Measurements from ENCODE around the gene COX5A.

The COX5A gene

GRCh38 chr15:74904190-74904805 lies 33.6 kb downstream of the COX5A start:
- Histone ChIP-seq H3K27me3 (replicated peaks; ENCODE audit: control insufficient read depth, insufficient read depth, low read length) (no peaks in the 10 kb centered on the region), H3K36me3 (ENCODE audit: control insufficient read depth, insufficient read depth, low read length) (peaks cover 21% of the 10 kb centered on the region), H3K4me3 (replicated peaks; ENCODE audit: low read depth, low read length) (no peak overlapping the region)
- DNase-seq (ENCODE audit: extremely low read depth, insufficient read length), result no peak
- TF ChIP-seq CTCF (IDR thresholded peaks at IDR 0.05; ENCODE audit: insufficient read depth, low read length, poor library complexity, severe bottlenecking), result no peak

GRCh38 chr15:74903676-74904075 lies 34.2 kb downstream of the COX5A start:
- Histone ChIP-seq H3K4me3 (replicated peaks; ENCODE audit: low read depth, low read length) (no peak overlapping the region), H3K27me3 (replicated peaks; ENCODE audit: control insufficient read depth, insufficient read depth, low read length) (no peaks in the 10 kb centered on the region), H3K36me3 (ENCODE audit: control insufficient read depth, insufficient read depth, low read length) (peaks cover 21% of the 10 kb centered on the region)
- TF ChIP-seq CTCF (IDR thresholded peaks at IDR 0.05; ENCODE audit: insufficient read depth, low read length, poor library complexity, severe bottlenecking), result no peak
- DNase-seq (ENCODE audit: extremely low read depth, insufficient read length), result no peak

- no peak for TF ChIP-seq CTCF (IDR thresholded peaks at IDR 0.05; ENCODE audit: insufficient read depth, low read length, poor library complexity, severe bottlenecking)
- Histone ChIP-seq H3K36me3 (ENCODE audit: control insufficient read depth, insufficient read depth, low read length) (peaks cover 24% of the 10 kb centered on the region), H3K4me3 (replicated peaks; ENCODE audit: low read depth, low read length) (no peak overlapping the region), H3K27me3 (replicated peaks; ENCODE audit: control insufficient read depth, insufficient read depth, low read length) (no peaks in the 10 kb centered on the region)
- no peak for DNase-seq (ENCODE audit: extremely low read depth, insufficient read length)
Measured at GRCh38 chr15:74902295-74903075, 35.4 kb downstream of the COX5A start.

- DNase-seq (ENCODE audit: extremely low read depth, insufficient read length), result no peak
- H3K36me3 ChIP-seq (ENCODE audit: control insufficient read depth, insufficient read depth, low read length), result peaks cover 28% of the 10 kb centered on the region
- H3K4me3 ChIP-seq (replicated peaks; ENCODE audit: low read depth, low read length), result no peak overlapping the region
- H3K27me3 ChIP-seq (replicated peaks; ENCODE audit: control insufficient read depth, insufficient read depth, low read length), result no peaks in the 10 kb centered on the region
- TF ChIP-seq CTCF (IDR thresholded peaks at IDR 0.05; ENCODE audit: insufficient read depth, low read length, poor library complexity, severe bottlenecking), result peak; percentile 89
Measured at GRCh38 chr15:74901612-74902063, 36.2 kb downstream of the COX5A start.

GRCh38 chr15:74897300-74897701 lies 40.6 kb downstream of the COX5A start:
- no peak for TF ChIP-seq CTCF (IDR thresholded peaks at IDR 0.05; ENCODE audit: insufficient read depth, low read length, poor library complexity, severe bottlenecking)
- Histone ChIP-seq H3K27me3 (replicated peaks; ENCODE audit: control insufficient read depth, insufficient read depth, low read length) (no peaks in the 10 kb centered on the region), H3K4me3 (replicated peaks; ENCODE audit: low read depth, low read length) (no peak overlapping the region), H3K36me3 (ENCODE audit: control insufficient read depth, insufficient read depth, low read length) (peaks cover 34% of the 10 kb centered on the region)
- DNase-seq (ENCODE audit: extremely low read depth, insufficient read length), result no peak
